HG03103 (cell line): ENCODE data around the gene ADCY6.
"Not testable (repeated sequence)": the region's sequence is repeated elsewhere in the genome, so short reads cannot be mapped to it uniquely, and the experiment has no call there.

Experiments used
- ATAC-seq: cut with Tn5 transposase; IDR thresholded peaks from one replicate; pipeline ENCODE4 v1.9.1; 2021; ENCODE audit warnings: low read depth; ENCODE audit not compliant: unreplicated experiment

ADCY6 gene

GRCh38 chr12:48765753-48766162 is 23.1 kb downstream of the ADCY6 start:
- ATAC-seq = no peak

GRCh38 chr12:48764521-48764920 is 24.4 kb downstream of the ADCY6 start:
- ATAC-seq = no peak

GRCh38 chr12:48758737-48759136 is 30.2 kb downstream of the ADCY6 start:
- no peak for ATAC-seq

- no peak for ATAC-seq
Observed at GRCh38 chr12:48758186-48758585, 30.7 kb downstream of the ADCY6 start.

- no peak for ATAC-seq
Observed at GRCh38 chr12:48750769-48751356, 38.0 kb downstream of the ADCY6 start.

GRCh38 chr12:48750215-48750614 is 38.7 kb downstream of the ADCY6 start:
- no peak for ATAC-seq

- ATAC-seq = no peak
Observed at GRCh38 chr12:48744251-48745008, 44.5 kb downstream of the ADCY6 start.

GRCh38 chr12:48739618-48740269 is 49.1 kb downstream of the ADCY6 start:
- ATAC-seq = no peak

GRCh38 chr12:48736456-48736855 is 52.4 kb downstream of the ADCY6 start:
- no peak for ATAC-seq

GRCh38 chr12:48728807-48729206 is 60.1 kb downstream of the ADCY6 start:
- no peak for ATAC-seq

- ATAC-seq = not testable (repeated sequence)
Observed at GRCh38 chr12:48720737-48721136, 68.2 kb downstream of the ADCY6 start.

- ATAC-seq = not testable (repeated sequence)
Observed at GRCh38 chr12:48720171-48720570, 68.7 kb downstream of the ADCY6 start.

GRCh38 chr12:48719002-48719401 is 69.9 kb downstream of the ADCY6 start:
- not testable (repeated sequence) for ATAC-seq

GRCh38 chr12:48717252-48717695 is 71.6 kb downstream of the ADCY6 start:
- no peak for ATAC-seq

- ATAC-seq = peak; percentile 96
Observed at GRCh38 chr12:48716493-48717251, 72.2 kb downstream of the ADCY6 start, which contains the start of gene CCNT1. CCNT1 (minus strand) TSS chr12:48716707; CDS start chr12:48716675, 32 bp downstream.
